DMS53 treated with DMSO at 0.1 percent for 48 hours (cell line): ENCODE data around the gene BTBD7.

ENCODE experiments used
- DNase-seq: peaks from one replicate; lab custom pipeline; 2025; ENCODE audit not compliant: unreplicated experiment; lab: John Stamatoyannopoulos, UW

Gene BTBD7

DNA sequence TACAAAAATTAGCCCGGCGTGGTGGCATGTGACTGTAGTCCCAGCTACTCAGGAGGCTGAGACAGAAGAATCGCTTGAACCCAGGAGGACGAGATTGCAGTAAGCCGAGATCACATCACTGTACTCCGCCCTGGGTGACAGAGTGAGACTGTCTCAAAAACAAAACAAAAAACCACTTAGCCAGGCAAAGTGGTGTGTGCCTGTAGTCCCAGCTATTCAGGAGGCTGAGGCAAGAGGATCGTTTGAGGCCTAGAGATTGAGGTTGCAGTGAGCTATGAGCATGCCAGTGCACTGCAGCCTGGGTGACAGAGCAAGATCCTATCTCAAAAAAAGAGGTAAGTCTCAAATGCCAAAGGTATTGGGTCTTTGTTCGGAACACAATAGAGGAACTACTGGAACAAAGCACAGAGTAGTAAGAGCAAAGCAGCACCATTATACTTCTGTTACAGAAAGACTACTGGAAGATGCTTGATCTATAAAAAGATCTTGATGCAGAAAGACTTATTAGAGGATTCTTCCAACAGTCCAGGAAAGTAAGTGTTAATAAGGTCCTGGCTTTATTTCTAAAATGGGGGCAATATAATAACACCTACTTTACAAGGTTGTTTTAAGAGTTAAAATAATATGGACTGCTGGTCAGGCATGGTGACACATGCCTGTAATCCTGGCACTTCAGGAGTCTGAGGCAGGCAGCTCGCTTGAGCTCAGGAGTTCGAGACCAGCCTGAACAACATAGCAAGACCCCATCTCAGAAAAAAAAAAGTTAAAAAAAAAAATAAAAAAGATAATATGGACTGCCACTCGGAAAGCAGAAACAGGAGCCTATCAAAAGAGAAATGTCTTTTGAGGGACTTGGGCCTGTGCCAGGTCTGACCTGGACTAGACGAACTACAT, 29.9 kb downstream of the BTBD7 start:
- DNase-seq = no peak

DNA sequence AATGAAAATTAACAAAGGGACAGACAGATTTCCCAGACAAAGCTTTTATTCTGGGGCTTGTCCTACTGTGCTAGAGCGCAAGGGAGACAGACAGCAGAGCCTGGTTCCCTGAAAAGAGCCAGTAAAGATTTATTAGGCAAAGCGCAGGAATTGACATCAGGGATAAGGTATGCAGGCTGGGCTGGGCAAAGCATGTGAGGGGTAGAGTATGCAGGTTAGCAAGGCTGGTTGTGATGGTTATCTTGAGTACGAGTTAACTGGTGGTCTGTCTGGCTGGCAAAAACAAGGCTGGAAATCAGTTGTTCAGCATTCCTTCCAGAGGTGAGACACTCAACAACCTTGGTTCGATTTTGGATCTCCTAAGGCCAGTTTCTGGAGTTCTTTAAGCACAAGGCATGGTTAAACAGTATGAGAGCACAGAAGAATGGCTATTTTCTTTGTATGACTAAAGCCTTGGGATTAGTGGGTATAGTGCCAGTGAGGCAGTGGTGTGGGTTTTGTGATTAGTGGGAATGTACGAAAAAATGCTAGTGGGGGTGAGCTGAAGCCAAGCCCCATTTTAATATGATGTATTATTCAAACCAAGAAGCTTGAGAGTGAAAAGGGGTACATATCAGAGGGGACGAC, 30.9 kb downstream of the BTBD7 start:
- DNase-seq = no peak

DNA sequence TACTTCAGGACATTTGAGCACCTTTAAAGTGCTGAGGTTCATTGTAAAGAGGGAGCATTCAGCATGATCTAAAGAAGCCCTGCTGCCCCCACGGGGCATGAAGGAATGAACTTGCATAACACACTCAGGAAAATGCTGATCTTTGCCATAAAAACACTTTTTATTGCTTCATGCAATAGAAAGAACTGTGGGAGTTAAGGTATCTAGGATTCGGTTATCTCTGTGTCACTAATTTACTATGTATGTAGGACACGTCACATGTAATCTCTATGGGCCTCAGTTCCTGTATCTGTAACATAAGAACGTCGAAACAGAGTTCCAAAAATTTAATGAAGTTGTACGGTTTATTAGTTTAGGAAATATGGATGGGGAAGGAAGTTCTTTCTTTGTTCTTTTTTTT, 33.0 kb downstream of the BTBD7 start:
- no peak for DNase-seq

DNA sequence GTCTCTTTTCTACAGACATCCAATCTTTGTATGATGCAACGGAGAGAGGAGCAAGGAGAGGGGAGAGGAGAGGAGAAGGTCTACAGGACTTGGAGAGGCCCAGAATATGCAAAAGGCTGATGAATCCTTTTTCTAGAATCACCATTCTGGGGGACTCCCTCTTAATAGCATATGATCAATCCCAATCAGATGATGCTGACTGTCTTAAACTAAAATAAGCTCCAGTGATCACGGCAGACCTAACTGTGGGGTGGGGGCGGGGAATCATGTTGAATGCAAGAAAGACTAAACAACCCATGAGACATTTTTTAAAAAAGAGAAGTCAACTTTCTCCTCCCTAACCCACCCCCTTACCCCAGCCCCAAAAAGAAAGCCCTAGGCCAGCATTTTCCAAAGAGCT, 33.4 kb downstream of the BTBD7 start:
- no peak for DNase-seq

DNA sequence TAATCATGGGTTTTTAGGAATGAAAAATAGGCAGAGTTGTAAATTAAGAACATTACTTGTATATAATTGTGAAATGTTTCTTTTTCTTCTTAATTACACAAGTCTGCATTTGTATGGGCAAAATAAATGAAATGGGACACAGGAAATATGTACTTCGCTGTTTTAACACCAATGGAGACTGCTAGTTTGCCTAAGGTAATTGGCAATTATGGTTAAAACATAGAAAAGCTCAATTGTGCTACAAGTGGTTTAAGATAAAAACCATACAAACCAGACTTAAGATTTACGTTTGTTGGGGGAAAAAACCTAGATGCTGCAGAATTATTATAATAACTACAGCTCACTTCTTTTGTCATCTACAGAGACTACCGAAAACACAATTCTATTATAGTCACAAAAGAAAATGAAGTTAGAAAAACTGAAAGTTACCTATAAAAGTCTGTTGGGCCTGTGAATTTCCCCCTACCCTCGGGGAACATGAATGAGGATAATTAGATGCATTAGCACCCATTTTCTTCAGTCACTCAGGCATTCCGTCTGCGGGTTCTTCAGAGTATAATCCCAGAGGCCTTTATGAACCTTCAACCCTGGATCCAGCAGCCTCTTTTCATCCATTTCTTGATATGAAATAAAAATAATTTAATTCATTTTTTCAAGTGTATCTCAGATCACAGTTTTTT, 37.2 kb downstream of the BTBD7 start:
- DNase-seq = no peak

GRCh38 chr14:93286212-93286890, 46.5 kb downstream of the BTBD7 start:
- no peak for DNase-seq

DNA sequence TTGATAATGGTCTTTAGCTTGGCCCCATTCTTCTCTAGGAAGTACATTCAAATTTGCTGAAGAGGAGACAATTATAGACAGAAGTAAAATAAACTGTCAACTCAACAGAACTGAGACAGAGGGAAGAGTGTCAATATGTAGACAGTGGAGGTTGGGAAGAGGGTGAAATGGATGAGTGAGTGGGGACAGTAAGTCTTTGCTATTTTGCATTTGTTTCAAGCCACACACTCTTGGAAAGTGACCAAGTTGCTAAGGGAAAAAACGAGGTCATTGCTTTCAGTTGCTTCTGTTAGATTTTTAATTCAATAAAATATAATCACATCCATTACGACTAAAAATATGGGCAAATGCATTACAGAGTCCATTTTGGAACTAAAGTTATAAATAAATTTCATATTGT, 47.8 kb downstream of the BTBD7 start:
- no peak for DNase-seq

DNA sequence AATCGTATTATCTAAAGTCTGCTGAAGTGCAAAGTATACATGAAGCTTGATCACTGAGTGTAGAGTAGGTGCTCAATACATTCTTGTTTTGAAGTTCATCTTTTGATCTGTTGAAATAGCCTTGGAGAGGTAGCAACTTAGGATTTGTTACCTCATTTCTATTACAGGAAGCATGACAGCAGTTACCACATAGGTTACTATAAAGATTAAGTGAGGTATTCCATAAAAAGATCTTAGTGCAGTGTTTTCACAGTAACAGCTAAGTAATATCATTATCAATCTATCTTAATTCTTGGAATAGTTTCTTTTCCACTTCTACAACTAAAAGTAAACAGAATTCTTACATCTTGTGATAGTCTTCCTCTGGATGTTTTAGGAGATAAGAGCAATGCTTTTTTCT, 50.9 kb downstream of the BTBD7 start:
- DNase-seq = no peak

DNA sequence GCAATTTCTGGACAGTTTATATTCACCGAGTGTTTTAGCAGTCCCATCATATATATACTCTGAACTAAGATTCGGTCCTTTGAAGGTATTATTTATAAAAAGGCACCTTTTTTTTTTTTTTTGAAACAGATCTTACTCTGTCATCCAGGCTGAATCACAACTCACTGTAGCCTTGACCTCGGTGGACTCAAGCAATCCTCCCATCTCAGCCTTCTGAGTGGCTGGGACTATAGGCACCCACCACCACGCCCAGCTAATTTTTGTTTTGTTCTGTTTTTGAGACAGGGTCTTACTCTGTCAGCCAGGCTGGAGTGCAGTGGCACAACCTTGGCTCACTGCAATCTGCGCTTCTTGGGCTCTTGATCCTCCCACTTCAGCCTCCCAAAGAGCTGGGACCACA, 52.1 kb downstream of the BTBD7 start:
- no peak for DNase-seq

DNA sequence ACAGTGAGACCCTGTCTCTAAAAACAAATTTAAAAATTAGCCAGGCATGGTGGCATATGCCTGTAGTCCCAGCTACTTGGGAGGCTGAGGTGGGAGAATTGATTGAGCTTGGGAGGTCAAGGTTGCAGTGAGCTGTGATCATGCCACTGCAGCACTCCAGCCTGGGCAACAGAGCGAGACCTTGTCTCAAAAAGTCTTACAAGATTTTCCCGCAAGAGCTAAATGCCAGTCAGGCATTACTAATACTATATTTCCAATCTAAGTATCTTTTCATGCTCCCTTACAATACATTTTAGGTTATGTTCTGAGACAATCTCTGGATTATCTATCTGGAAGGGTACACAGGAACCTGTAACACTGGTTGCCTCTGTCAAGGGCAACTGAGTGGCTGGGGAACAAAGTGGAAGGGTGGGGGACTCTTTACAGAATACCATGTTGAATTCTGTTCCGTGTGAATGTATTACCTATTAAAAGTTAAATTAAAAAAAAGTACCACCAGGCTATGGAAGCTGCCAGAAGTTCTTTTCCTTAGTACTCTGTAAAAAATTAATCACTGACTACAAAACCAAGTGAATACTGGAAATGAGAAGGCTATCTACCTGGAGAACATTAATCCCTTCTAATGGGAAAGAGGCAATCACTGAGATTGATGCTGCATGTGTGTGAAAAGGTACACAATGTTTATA, 56.7 kb downstream of the BTBD7 start:
- no peak for DNase-seq

- no peak for DNase-seq
Observed at GRCh38 chr14:93274055-93274806, 58.6 kb downstream of the BTBD7 start.

- no peak for DNase-seq
Observed at GRCh38 chr14:93271111-93271510, 61.7 kb downstream of the BTBD7 start.

DNA sequence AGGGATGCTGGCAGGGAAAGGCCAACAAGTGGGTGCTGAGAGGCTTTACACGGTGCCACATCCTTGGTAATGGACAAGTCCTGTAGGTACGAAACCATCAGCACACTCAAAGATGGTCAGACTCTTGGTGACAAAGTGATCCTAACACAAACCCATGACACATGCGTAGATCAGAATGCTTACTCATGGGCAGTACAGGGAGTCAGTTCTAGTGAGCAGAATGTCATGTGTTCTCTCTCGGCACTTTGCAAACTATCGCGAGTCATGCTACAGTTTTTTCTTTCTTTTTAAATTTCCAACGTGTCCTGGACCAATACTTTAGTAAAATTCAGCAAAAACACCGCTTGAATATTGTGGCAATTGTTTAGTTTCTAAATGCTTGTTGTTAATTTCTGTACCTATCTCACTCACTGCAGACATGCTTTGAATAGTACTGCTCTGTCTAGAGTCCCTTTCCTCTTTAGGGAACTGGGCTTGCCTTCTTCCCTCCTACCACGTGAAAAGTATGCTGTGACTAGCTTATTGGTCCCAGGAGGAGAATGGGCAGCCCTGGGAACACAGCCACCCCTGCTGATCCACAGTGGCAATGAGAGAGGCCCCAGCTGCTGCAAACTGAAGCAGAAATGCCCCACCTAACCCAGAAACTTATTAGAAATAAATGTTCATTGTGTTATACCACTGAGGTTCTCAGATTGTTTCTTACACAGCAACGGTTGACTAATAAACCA, 63.3 kb downstream of the BTBD7 start:
- no peak for DNase-seq

- DNase-seq = no peak
Observed at GRCh38 chr14:93268406-93268805, 64.4 kb downstream of the BTBD7 start.

GRCh38 chr14:93267149-93267711, 65.6 kb downstream of the BTBD7 start:
- DNase-seq = no peak

DNA sequence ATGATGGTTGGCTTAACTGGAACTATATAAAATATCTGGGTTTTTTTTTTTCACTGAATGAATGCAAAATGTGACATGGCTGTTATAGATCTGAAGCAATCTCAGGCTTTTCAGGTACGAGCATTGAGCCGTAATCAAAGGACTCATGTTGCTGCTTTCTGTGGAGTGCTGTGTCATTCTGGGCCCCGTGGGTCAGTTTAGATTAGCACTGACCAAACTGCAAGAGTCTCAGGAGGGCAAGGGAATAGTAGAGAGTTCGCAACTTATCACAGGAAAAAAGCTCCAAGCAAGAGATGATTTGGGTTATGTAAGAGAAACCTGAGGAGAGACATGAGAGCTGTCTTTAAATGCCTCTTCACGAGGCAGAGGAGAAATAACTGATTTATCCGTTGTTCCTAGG, 66.7 kb downstream of the BTBD7 start:
- DNase-seq = no peak

- DNase-seq = no peak
Observed at GRCh38 chr14:93263416-93263815, 69.4 kb downstream of the BTBD7 start.

- no peak for DNase-seq
Observed at GRCh38 chr14:93262446-93262845, 70.4 kb downstream of the BTBD7 start.

- no peak for DNase-seq
Observed at GRCh38 chr14:93249128-93249831, 83.6 kb downstream of the BTBD7 start.
